GM23248 (cell line): Measurements from ENCODE around the gene CLEC4M. TPM values are rescaled to one million over a fixed set of nuclear protein-coding genes. Genes with fewer than 3 reads are reported as not detected.

Source experiments
- DNase-seq: peaks from one replicate; pipeline ENCODE4 v3.0.0-alpha.2; 2015
- H2AFZ ChIP-seq: fragments of 200-600 bp; sonication (generic); 2 replicates; pipeline ENCODE4 v1.6.1; 2016; ENCODE audit warnings: antibody characterized with exemption
- H3F3A ChIP-seq: fragments of 200-600 bp; sonication (generic); 2 replicates; pipeline ENCODE4 v1.6.1; 2016; ENCODE audit warnings: mild to moderate bottlenecking, antibody characterized with exemption, mixed run types; ENCODE audit not compliant: insufficient read depth
- H3K27ac ChIP-seq: fragments of 200-600 bp; sonication (generic); 2 replicates; pipeline ENCODE4 v1.5.1; 2016; ENCODE audit warnings: mild to moderate bottlenecking
- H3K27me3 ChIP-seq: fragments of 200-600 bp; sonication (generic); replicated peaks from 2 replicates; pipeline ENCODE4 v1.6.1; 2016; ENCODE audit warnings: mild to moderate bottlenecking; ENCODE audit not compliant: insufficient read depth
- H3K36me3 ChIP-seq: fragments of 200-600 bp; sonication (generic); 2 replicates; pipeline ENCODE4 v1.6.1; 2016; ENCODE audit warnings: low read depth, mild to moderate bottlenecking
- H3K4me1 ChIP-seq: fragments of 200-600 bp; sonication (generic); 2 replicates; pipeline ENCODE4 v1.6.1; 2016; ENCODE audit warnings: mild to moderate bottlenecking; ENCODE audit not compliant: insufficient read depth
- H3K4me2 ChIP-seq: fragments of 200-600 bp; sonication (generic); one replicate; pipeline ENCODE4 v1.6.1; 2016; ENCODE audit warnings: mild to moderate bottlenecking; ENCODE audit not compliant: unreplicated experiment
- H3K4me3 ChIP-seq: fragments of 200-600 bp; sonication (generic); 2 replicates; pipeline ENCODE4 v1.5.1; 2016; ENCODE audit warnings: mild to moderate bottlenecking
- H3K79me2 ChIP-seq: fragments of 200-600 bp; sonication (generic); 2 replicates; pipeline ENCODE4 v1.6.1; 2016; ENCODE audit warnings: mild to moderate bottlenecking; ENCODE audit not compliant: insufficient read depth
- H3K9ac ChIP-seq: fragments of 200-600 bp; sonication (generic); 2 replicates; pipeline ENCODE4 v1.6.1; 2016; ENCODE audit warnings: mild to moderate bottlenecking
- H3K9me2 ChIP-seq: fragments of 200-600 bp; sonication (generic); 2 replicates; pipeline ENCODE4 v1.6.1; 2016; ENCODE audit warnings: mixed run types, mild to moderate bottlenecking, moderate library complexity; ENCODE audit not compliant: insufficient read depth
- H3K9me3 ChIP-seq: fragments of 200-600 bp; sonication (generic); one replicate; pipeline ENCODE4 v1.6.1; 2017; ENCODE audit warnings: low read depth
- H4K20me1 ChIP-seq: fragments of 200-600 bp; sonication (generic); 2 replicates; pipeline ENCODE4 v1.6.0; 2016; ENCODE audit not compliant: insufficient read depth
- EZH2 ChIP-seq: fragments of 200-600 bp; sonication (generic); IDR thresholded peaks from 2 replicates; pipeline ENCODE4 v1.6.1; 2018; ENCODE audit warnings: antibody characterized with exemption, mild to moderate bottlenecking; ENCODE audit not compliant: insufficient read depth, poor library complexity, severe bottlenecking
- EZH2phosphoT487 ChIP-seq: fragments of 200-600 bp; sonication (generic); IDR thresholded peaks from 2 replicates; pipeline ENCODE4 v1.6.1; 2018; ENCODE audit warnings: antibody characterized with exemption, moderate library complexity, mild to moderate bottlenecking, low read depth; ENCODE audit not compliant: insufficient read depth
- WGBS, 2 experiments: methylation state at CpG; one replicate each; pipeline ENCODE4 v1.1.6; 2015 to 2017; ENCODE audit warnings: low lambda C conversion rate in 2 of 2, low coverage in 1 of 2; ENCODE audit errors: missing lambda C conversion rate in 2 of 2; 5-methylcytosine and 5-hydroxymethylcytosine counted together
- in situ Hi-C: fragments of 300-500 bp; cut with MboI; formaldehyde crosslinking; loops from 2 replicates; pipeline ENCODE4 v1.15.0; 2020
- polyA plus RNA-seq: library from polyadenylated mRNA; unstranded; fragments of >200 nt; fragmentation: Nextera tagmentation; extraction: Ambion mirVana; gene quantifications from 2 replicates; pipeline ENCODE4 v1.2.1, GENCODE V29; 2016
- total RNA-seq: library from RNA; depleted of rRNA; stranded (reverse); fragments of >200 nt; shearing (Covaris generic); gene quantifications from 2 replicates; pipeline ENCODE4 v1.2.3, GENCODE V29; 2014

The CLEC4M gene
- total and polyA plus RNA-seq, 2 experiments from 2014 or later = not detected

GRCh38 chr19:7742575-7742974, 20.5 kb upstream of the CLEC4M start:
- Histone ChIP-seq H3K4me1 (no peaks in the 10 kb centered on the region), H3F3A (no peaks in the 10 kb centered on the region), H3K9me2 (no peaks in the 10 kb centered on the region), H4K20me1 (no peaks in the 10 kb centered on the region), H3K36me3 (no peaks in the 10 kb centered on the region), H3K9me3 (no peaks in the 10 kb centered on the region), H3K79me2 (no peaks in the 10 kb centered on the region), H3K27ac (no peak overlapping the region), H3K4me3 (no peak overlapping the region), H3K4me2 (no peak overlapping the region), H3K9ac (no peak overlapping the region), H2AFZ (no peak overlapping the region), H3K27me3 (peaks cover 45% of the 10 kb centered on the region)
- in situ Hi-C loops = no loop called here
- TF ChIP-seq EZH2phosphoT487 = no peak
- TF ChIP-seq EZH2 = no peak
- DNase-seq = no peak
- 3 to 6% methylated on average over 2 of the region's 2 CpGs for WGBS, 2 experiments

DNA sequence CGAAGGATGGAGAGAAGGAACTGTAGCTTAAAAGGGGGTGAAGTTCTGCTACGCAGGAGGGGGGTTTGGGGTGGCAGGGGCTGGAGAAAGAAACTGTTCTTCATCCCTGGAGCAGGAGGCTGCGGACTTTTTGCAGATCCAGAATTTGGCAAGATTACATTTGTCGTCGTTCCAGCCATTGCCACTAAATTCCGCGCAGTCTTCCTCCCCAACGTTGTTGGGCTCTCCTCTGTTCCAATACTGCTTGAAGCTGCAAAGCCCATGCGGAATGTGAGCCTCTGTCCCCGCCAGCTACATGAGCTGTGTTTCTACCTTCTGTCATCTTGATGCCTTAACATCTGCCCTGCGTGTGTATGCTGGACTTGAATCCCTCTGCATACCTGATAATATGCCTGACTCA, 20.1 kb upstream of the CLEC4M start:
- TF ChIP-seq EZH2 (no peak), EZH2phosphoT487 (no peak)
- Histone ChIP-seq H3K4me1 (no peaks in the 10 kb centered on the region), H3K4me2 (no peak overlapping the region), H3K4me3 (no peak overlapping the region), H3K9me3 (no peaks in the 10 kb centered on the region), H3K79me2 (no peaks in the 10 kb centered on the region), H3K9me2 (no peaks in the 10 kb centered on the region), H3K27me3 (peaks cover 45% of the 10 kb centered on the region), H2AFZ (no peak overlapping the region), H3K27ac (no peak overlapping the region), H4K20me1 (no peaks in the 10 kb centered on the region), H3K9ac (no peak overlapping the region), H3K36me3 (no peaks in the 10 kb centered on the region), H3F3A (no peaks in the 10 kb centered on the region)
- no peak for DNase-seq
- in situ Hi-C loops = no loop called here
- 43 to 48% methylated on average over 11 of the region's 11 CpGs for WGBS, 2 experiments

- H2AFZ ChIP-seq = no peak overlapping the region
- no peaks in the 10 kb centered on the region for H3K79me2 ChIP-seq
- TF ChIP-seq EZH2phosphoT487 = no peak
- TF ChIP-seq EZH2 = no peak
- H3K9me3 ChIP-seq = no peaks in the 10 kb centered on the region
- no peak overlapping the region for H3K4me3 ChIP-seq
- in situ Hi-C loops = no loop called here
- H3K36me3 ChIP-seq = no peaks in the 10 kb centered on the region
- no peak overlapping the region for H3K27ac ChIP-seq
- DNase-seq = no peak
- H3F3A ChIP-seq = no peaks in the 10 kb centered on the region
- 12 to 15% methylated on average over 2 of the region's 2 CpGs for WGBS, 2 experiments
- no peaks in the 10 kb centered on the region for H3K4me1 ChIP-seq
- H3K27me3 ChIP-seq = peaks cover 45% of the 10 kb centered on the region
- no peaks in the 10 kb centered on the region for H3K9me2 ChIP-seq
- no peaks in the 10 kb centered on the region for H4K20me1 ChIP-seq
- no peak overlapping the region for H3K4me2 ChIP-seq
- H3K9ac ChIP-seq = no peak overlapping the region
These were observed 19.6 kb upstream of the CLEC4M start for GRCh38 chr19:7743425-7743841.

DNA sequence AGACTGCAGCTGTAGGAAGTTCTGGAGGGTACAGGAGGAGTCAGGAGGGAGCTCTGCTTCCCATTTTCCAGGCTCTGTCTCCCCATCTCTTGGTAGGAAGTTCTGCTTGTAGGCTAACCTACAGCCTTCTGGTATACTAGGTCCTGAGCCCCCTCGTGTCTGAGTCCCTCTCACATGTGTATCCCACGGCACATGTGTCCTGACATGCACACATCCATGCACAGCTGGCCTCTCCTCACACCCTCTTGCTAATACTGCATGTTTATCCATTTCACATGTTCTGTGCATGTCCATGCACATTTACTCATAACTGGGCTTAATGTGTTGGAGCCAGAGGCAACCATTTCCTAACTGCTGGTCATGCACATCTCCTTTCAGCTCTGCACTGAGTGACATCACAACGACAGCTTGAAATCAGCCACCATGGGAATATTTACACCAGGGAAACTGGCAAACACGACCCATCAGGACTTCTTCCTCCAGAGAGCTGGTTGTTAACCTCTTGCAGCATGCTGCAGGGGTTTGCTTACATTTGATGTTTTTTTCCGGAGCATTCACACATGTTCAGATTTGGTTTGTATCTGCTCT, 18.8 kb upstream of the CLEC4M start:
- WGBS, 2 experiments = 28% methylated on average over 5 of the region's 5 CpGs
- Histone ChIP-seq H2AFZ (no peak overlapping the region), H3K9me2 (no peaks in the 10 kb centered on the region), H3K27me3 (peaks cover 45% of the 10 kb centered on the region), H3K79me2 (no peaks in the 10 kb centered on the region), H3F3A (no peaks in the 10 kb centered on the region), H3K4me1 (no peaks in the 10 kb centered on the region), H3K4me3 (no peak overlapping the region), H3K36me3 (no peaks in the 10 kb centered on the region), H3K27ac (no peak overlapping the region), H4K20me1 (no peaks in the 10 kb centered on the region), H3K9me3 (no peaks in the 10 kb centered on the region), H3K4me2 (no peak overlapping the region), H3K9ac (no peak overlapping the region)
- no peak for TF ChIP-seq EZH2phosphoT487
- no peak for TF ChIP-seq EZH2
- DNase-seq = no peak
- in situ Hi-C loops = no loop called here
